ENCODE results near the gene ATP8A2.

DNA sequence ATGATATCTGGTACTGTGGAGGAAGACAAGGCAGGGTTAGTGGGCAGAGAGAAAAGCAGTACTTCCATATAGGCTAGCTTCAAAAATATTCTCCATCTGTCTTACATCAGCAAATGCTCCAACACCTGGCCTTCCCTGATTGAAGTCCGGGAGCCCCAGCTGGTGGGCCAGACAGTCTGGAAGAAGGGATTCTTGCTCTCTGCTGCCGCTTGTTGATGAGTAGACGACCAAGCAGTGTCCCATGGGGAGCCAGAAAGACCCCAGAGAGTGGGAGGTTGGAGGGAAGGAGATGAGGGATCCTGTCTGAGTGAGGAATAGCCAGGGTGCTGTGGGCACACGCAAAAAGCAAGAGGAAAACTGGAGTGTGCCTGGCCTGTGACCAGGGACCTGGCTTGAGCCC is 95.1 kb downstream of the ATP8A2 start:
- TF ChIP-seq, protein P1, sequence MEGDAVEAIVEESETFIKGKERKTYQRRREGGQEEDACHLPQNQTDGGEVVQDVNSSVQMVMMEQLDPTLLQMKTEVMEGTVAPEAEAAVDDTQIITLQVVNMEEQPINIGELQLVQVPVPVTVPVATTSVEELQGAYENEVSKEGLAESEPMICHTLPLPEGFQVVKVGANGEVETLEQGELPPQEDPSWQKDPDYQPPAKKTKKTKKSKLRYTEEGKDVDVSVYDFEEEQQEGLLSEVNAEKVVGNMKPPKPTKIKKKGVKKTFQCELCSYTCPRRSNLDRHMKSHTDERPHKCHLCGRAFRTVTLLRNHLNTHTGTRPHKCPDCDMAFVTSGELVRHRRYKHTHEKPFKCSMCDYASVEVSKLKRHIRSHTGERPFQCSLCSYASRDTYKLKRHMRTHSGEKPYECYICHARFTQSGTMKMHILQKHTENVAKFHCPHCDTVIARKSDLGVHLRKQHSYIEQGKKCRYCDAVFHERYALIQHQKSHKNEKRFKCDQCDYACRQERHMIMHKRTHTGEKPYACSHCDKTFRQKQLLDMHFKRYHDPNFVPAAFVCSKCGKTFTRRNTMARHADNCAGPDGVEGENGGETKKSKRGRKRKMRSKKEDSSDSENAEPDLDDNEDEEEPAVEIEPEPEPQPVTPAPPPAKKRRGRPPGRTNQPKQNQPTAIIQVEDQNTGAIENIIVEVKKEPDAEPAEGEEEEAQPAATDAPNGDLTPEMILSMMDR (IDR thresholded peaks at IDR 0.05; ENCODE audit: low read depth, low read length, missing input control): no peak
- TF ChIP-seq NR2F2 (IDR thresholded peaks at IDR 0.05) (no peak), SP1 (IDR thresholded peaks at IDR 0.05) (no peak)
- TF ChIP-seq, protein P2, sequence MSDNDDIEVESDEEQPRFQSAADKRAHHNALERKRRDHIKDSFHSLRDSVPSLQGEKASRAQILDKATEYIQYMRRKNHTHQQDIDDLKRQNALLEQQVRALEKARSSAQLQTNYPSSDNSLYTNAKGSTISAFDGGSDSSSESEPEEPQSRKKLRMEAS (IDR thresholded peaks at IDR 0.05): no peak
- TF ChIP-seq, protein P3, sequence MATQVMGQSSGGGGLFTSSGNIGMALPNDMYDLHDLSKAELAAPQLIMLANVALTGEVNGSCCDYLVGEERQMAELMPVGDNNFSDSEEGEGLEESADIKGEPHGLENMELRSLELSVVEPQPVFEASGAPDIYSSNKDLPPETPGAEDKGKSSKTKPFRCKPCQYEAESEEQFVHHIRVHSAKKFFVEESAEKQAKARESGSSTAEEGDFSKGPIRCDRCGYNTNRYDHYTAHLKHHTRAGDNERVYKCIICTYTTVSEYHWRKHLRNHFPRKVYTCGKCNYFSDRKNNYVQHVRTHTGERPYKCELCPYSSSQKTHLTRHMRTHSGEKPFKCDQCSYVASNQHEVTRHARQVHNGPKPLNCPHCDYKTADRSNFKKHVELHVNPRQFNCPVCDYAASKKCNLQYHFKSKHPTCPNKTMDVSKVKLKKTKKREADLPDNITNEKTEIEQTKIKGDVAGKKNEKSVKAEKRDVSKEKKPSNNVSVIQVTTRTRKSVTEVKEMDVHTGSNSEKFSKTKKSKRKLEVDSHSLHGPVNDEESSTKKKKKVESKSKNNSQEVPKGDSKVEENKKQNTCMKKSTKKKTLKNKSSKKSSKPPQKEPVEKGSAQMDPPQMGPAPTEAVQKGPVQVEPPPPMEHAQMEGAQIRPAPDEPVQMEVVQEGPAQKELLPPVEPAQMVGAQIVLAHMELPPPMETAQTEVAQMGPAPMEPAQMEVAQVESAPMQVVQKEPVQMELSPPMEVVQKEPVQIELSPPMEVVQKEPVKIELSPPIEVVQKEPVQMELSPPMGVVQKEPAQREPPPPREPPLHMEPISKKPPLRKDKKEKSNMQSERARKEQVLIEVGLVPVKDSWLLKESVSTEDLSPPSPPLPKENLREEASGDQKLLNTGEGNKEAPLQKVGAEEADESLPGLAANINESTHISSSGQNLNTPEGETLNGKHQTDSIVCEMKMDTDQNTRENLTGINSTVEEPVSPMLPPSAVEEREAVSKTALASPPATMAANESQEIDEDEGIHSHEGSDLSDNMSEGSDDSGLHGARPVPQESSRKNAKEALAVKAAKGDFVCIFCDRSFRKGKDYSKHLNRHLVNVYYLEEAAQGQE (IDR thresholded peaks at IDR 0.05): no peak
- TF ChIP-seq, protein P4, sequence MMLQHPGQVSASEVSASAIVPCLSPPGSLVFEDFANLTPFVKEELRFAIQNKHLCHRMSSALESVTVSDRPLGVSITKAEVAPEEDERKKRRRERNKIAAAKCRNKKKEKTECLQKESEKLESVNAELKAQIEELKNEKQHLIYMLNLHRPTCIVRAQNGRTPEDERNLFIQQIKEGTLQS (IDR thresholded peaks at IDR 0.05): no peak
- TF ChIP-seq, protein P5, sequence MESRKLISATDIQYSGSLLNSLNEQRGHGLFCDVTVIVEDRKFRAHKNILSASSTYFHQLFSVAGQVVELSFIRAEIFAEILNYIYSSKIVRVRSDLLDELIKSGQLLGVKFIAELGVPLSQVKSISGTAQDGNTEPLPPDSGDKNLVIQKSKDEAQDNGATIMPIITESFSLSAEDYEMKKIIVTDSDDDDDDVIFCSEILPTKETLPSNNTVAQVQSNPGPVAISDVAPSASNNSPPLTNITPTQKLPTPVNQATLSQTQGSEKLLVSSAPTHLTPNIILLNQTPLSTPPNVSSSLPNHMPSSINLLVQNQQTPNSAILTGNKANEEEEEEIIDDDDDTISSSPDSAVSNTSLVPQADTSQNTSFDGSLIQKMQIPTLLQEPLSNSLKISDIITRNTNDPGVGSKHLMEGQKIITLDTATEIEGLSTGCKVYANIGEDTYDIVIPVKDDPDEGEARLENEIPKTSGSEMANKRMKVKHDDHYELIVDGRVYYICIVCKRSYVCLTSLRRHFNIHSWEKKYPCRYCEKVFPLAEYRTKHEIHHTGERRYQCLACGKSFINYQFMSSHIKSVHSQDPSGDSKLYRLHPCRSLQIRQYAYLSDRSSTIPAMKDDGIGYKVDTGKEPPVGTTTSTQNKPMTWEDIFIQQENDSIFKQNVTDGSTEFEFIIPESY (IDR thresholded peaks at IDR 0.05): no peak

Measured in liver (tissue), 3 donors.